H1 (cell line): ENCODE results near the gene ZNF37A. TPM values are rescaled to one million over a fixed set of nuclear protein-coding genes. Genes with fewer than 3 reads are reported as not detected.

Source experiments
- CTCF ChIA-PET: fragments of 300-600 bp; sonication (Branson Sonifier 250); formaldehyde crosslinking; loops from one replicate; lab custom pipeline; 2021; ENCODE audit not compliant: partially characterized antibody; lab: Charles Lee
- POLR2A ChIA-PET: fragments of 300-600 bp; sonication (Branson Sonifier 250); formaldehyde crosslinking; loops from one replicate; lab custom pipeline; 2021; ENCODE audit warnings: inconsistent platforms; ENCODE audit not compliant: partially characterized antibody; lab: Charles Lee
- DNase-seq, 2 experiments: peaks; one replicate each; pipeline versions ENCODE4 v3.0.0 to v3.0.0-alpha.2; 2010 to 2022; ENCODE audit warnings: low spot score in 2 of 2, low read depth in 1 of 2, mixed read lengths in 1 of 2
- FAIRE-seq: peaks from 2 replicates; lab custom pipeline; 2011; peaks lifted over from hg19 to GRCh38; lab: Jason Lieb, UNC
- H2AFZ ChIP-seq: 2 replicates; pipeline ENCODE4 v1.8.1; 2012; ENCODE audit warnings: low read length, inconsistent platforms
- H2AK5ac ChIP-seq: 2 replicates; pipeline ENCODE4 v1.6.1; 2013; ENCODE audit warnings: low read depth, low read length
- H2BK120ac ChIP-seq: replicated peaks from 2 replicates; pipeline ENCODE3; 2013; ENCODE audit warnings: low read depth, low read length, inconsistent platforms
- H2BK12ac ChIP-seq: 2 replicates; pipeline ENCODE4 v1.6.1; 2013; ENCODE audit warnings: low read depth, low read length
- H2BK15ac ChIP-seq: 2 replicates; pipeline ENCODE4 v1.6.1; 2013; ENCODE audit warnings: low read length
- H2BK20ac ChIP-seq: 2 replicates; pipeline ENCODE4 v1.6.1; 2013; ENCODE audit warnings: low read length
- H2BK5ac ChIP-seq: 2 replicates; pipeline ENCODE4 v1.6.1; 2013; ENCODE audit warnings: low read depth, low read length
- H3K14ac ChIP-seq: 2 replicates; pipeline ENCODE4 v1.6.1; 2013; ENCODE audit warnings: inconsistent platforms; ENCODE audit not compliant: insufficient read length
- H3K18ac ChIP-seq: 2 replicates; pipeline ENCODE4 v1.6.1; 2013; ENCODE audit warnings: low read length; ENCODE audit errors: extremely low read depth
- H3K23ac ChIP-seq: 2 replicates; pipeline ENCODE4 v1.6.1; 2013; ENCODE audit warnings: inconsistent platforms; ENCODE audit not compliant: insufficient read length
- H3K23me2 ChIP-seq: 2 replicates; pipeline ENCODE4 v1.6.1; 2013; ENCODE audit warnings: low read depth, low read length
- H3K27ac ChIP-seq: 2 replicates; pipeline ENCODE4 v1.6.1; 2011; ENCODE audit warnings: low read depth, low read length, inconsistent platforms
- H3K27me3 ChIP-seq, 4 experiments: replicated peaks in 1 of 4; 1 replicate in 1 of 4; 2 replicates in 3 of 4; pipeline versions ENCODE4 v1.6.1 to v1.8.1; 2011 to 2013; ENCODE audit warnings: low read length in 3 of 4, mild to moderate bottlenecking in 3 of 4, inconsistent platforms in 2 of 4, mixed read lengths in 2 of 4, moderate library complexity in 1 of 4; ENCODE audit not compliant: control insufficient read depth in 3 of 4, insufficient read depth in 3 of 4; ENCODE audit errors: extremely low read depth in 1 of 4
- H3K36me3 ChIP-seq, 4 experiments: 2 replicates each; pipeline versions ENCODE4 v1.6.1 to v1.8.1; 2011 to 2013; ENCODE audit warnings: mild to moderate bottlenecking in 4 of 4, low read length in 3 of 4, moderate library complexity in 2 of 4, control low read depth in 1 of 4, inconsistent platforms in 1 of 4; ENCODE audit not compliant: insufficient read depth in 4 of 4, control insufficient read depth in 2 of 4
- H3K4ac ChIP-seq: replicated peaks from 2 replicates; pipeline ENCODE3; 2013; ENCODE audit warnings: low read length, low read depth, mixed read lengths, inconsistent platforms; ENCODE audit not compliant: insufficient read length
- H3K4me1 ChIP-seq, 4 experiments: replicated peaks in 1 of 4; 1 replicate in 1 of 4; 2 replicates in 3 of 4; pipeline versions ENCODE4 v1.6.1 to v1.8.1; 2011 to 2013; ENCODE audit warnings: low read length in 3 of 4, inconsistent platforms in 2 of 4, mixed read lengths in 1 of 4; ENCODE audit not compliant: insufficient read depth in 4 of 4, control insufficient read depth in 3 of 4
- H3K4me2 ChIP-seq, 2 experiments: 2 replicates each; pipeline versions ENCODE4 v1.6.1 to v1.8.1; 2011 to 2013; ENCODE audit warnings: low read depth in 2 of 2, low read length in 2 of 2, control low read depth in 1 of 2, inconsistent platforms in 1 of 2, mild to moderate bottlenecking in 1 of 2; ENCODE audit not compliant: insufficient read depth in 1 of 2
- H3K4me3 ChIP-seq, 4 experiments: fragments of 200-600, 300-600 bp in 1 of 4; sonication (generic), shearing (Covaris generic), sonication (Bioruptor Twin) in 1 of 4; 2 replicates each; pipeline versions ENCODE4 v1.5.1 to v1.8.1; 2011 to 2016; ENCODE audit warnings: low read length in 4 of 4, low read depth in 3 of 4, control low read depth in 2 of 4, inconsistent platforms in 2 of 4, mild to moderate bottlenecking in 2 of 4, mixed read lengths in 1 of 4, moderate library complexity in 1 of 4; ENCODE audit not compliant: insufficient read depth in 2 of 4; ENCODE audit errors: extremely low read depth in 1 of 4
- H3K56ac ChIP-seq: replicated peaks from 2 replicates; pipeline ENCODE3; 2013; ENCODE audit warnings: low read depth, mild to moderate bottlenecking, mixed read lengths, low read length, inconsistent platforms; ENCODE audit not compliant: insufficient read length
- H3K79me1 ChIP-seq: 2 replicates; pipeline ENCODE4 v1.6.1; 2013; ENCODE audit warnings: low read depth, low read length, control low read depth
- H3K79me2 ChIP-seq, 2 experiments: 2 replicates each; pipeline versions ENCODE4 v1.6.1 to v1.8.1; 2012 to 2013; ENCODE audit warnings: low read length in 2 of 2, mild to moderate bottlenecking in 2 of 2, inconsistent platforms in 1 of 2; ENCODE audit not compliant: insufficient read depth in 2 of 2, control insufficient read depth in 1 of 2
- H3K9ac ChIP-seq, 4 experiments: replicated peaks in 1 of 4; 1 replicate in 1 of 4; 2 replicates in 3 of 4; pipeline versions ENCODE4 v1.6.1 to v1.8.1; 2011 to 2013; ENCODE audit warnings: low read depth in 3 of 4, low read length in 3 of 4, control low read depth in 2 of 4, mild to moderate bottlenecking in 2 of 4, moderate library complexity in 2 of 4, inconsistent platforms in 1 of 4; ENCODE audit errors: extremely low read depth in 1 of 4
- H3K9me3 ChIP-seq, 2 experiments: 2 replicates each; pipeline versions ENCODE4 v1.6.1 to v1.8.1; 2012 to 2013; ENCODE audit warnings: mild to moderate bottlenecking in 2 of 2, moderate library complexity in 2 of 2, control low read depth in 1 of 2, inconsistent platforms in 1 of 2, low read depth in 1 of 2, low read length in 1 of 2, mixed read lengths in 1 of 2; ENCODE audit not compliant: insufficient read depth in 2 of 2
- H4K20me1 ChIP-seq, 2 experiments: replicated peaks in 1 of 2; 2 replicates each; pipeline versions ENCODE3 to v1.8.1; 2011 to 2013; ENCODE audit warnings: inconsistent platforms in 2 of 2, low read length in 2 of 2, mild to moderate bottlenecking in 1 of 2; ENCODE audit not compliant: insufficient read depth in 2 of 2, control insufficient read depth in 1 of 2
- H4K5ac ChIP-seq: 2 replicates; pipeline ENCODE4 v1.6.1; 2013; ENCODE audit warnings: low read length, low read depth, mixed read lengths, inconsistent platforms; ENCODE audit not compliant: insufficient read length
- H4K8ac ChIP-seq: 2 replicates; pipeline ENCODE4 v1.8.0; 2013; ENCODE audit warnings: mild to moderate bottlenecking, moderate library complexity, low read length, inconsistent platforms; ENCODE audit not compliant: insufficient read depth; ENCODE audit errors: extremely low read depth
- H4K91ac ChIP-seq: replicated peaks from 2 replicates; pipeline ENCODE3; 2013; ENCODE audit warnings: low read length, mixed read lengths, inconsistent platforms; ENCODE audit not compliant: insufficient read length
- ATF2 ChIP-seq: IDR thresholded peaks from 2 replicates; pipeline ENCODE4 v1.6.1; 2012; ENCODE audit warnings: low read length, inconsistent platforms
- GTF2F1 ChIP-seq: IDR thresholded peaks from 2 replicates; pipeline ENCODE4 v1.6.1; 2012; ENCODE audit warnings: low read depth, low read length, improper control_type of control experiment, borderline replicate concordance
- JUND ChIP-seq: IDR thresholded peaks from 2 replicates; pipeline ENCODE4 v1.6.1; 2011; ENCODE audit warnings: mild to moderate bottlenecking, improper control_type of control experiment, low read length
- POLR2AphosphoS5 ChIP-seq: IDR thresholded peaks from 2 replicates; pipeline ENCODE4 v1.6.1; 2011; ENCODE audit warnings: low read depth, low read length
- RBBP5 ChIP-seq: IDR thresholded peaks from 2 replicates; pipeline ENCODE4 v1.7.1; 2012; ENCODE audit warnings: low read depth, mild to moderate bottlenecking, inconsistent platforms, low read length, moderate library complexity, borderline replicate concordance
- RFX5 ChIP-seq: IDR thresholded peaks from 2 replicates; pipeline ENCODE4 v1.6.1; 2011; ENCODE audit warnings: low read depth, low read length, improper control_type of control experiment, borderline replicate concordance
- TAF1 ChIP-seq: IDR thresholded peaks from 2 replicates; pipeline ENCODE4 v1.6.1; 2011; ENCODE audit warnings: mild to moderate bottlenecking, low read depth, low read length
- ZNF274 ChIP-seq: IDR thresholded peaks from 2 replicates; pipeline ENCODE4 v1.7.0; 2012; ENCODE audit warnings: low read length, borderline replicate concordance; ENCODE audit errors: extremely low read depth
- WGBS, 2 experiments: shearing (Covaris generic) in 1 of 2; methylation state at CpG; one replicate each; pipeline versions ENCODE4 v1.1.6 to v1.1.7; 2013 to 2015; ENCODE audit warnings: low lambda C conversion rate in 2 of 2, mixed read lengths in 2 of 2, inconsistent platforms in 1 of 2, low coverage in 1 of 2, missing lambda C conversion rate in 1 of 2; ENCODE audit not compliant: insufficient replicate concordance in 2 of 2, insufficient coverage in 1 of 2, insufficient read length in 1 of 2; ENCODE audit errors: extremely low coverage in 1 of 2, missing lambda C conversion rate in 1 of 2; 5-methylcytosine and 5-hydroxymethylcytosine counted together
- polyA plus RNA-seq, 7 experiments: library from polyadenylated mRNA; depleted of rRNA in 3 of 7; stranded (reverse) in 5 of 7; unstranded in 2 of 7; fragments of >200 nt in 5 of 7; fragments of 200-250 nt in 2 of 7; gene quantifications; 1 replicate in 5 of 7; 2 replicates in 1 of 7; 4 replicates in 1 of 7; pipeline versions ENCODE4 v1.2.1 to v1.2.3, GENCODE V29; 2011 to 2013; ENCODE audit warnings: missing spikeins in 2 of 7, mixed read lengths in 2 of 7
- total RNA-seq: library from RNA; stranded (reverse); fragmentation: NEBNext Ultra II Directional; extraction: Animal tissue kit (Norgen Biotek cat#: 25700); gene quantifications from 2 replicates; pipeline ENCODE4 v1.2.1, GENCODE V29; 2021

ZNF37A gene
- total and polyA plus RNA-seq, 2 of the 8 experiments (the other 6 are each of a cell fraction or from before 2014, with no cell fraction given), result 0.97 to 12.7 TPM

- H2BK120ac ChIP-seq, result no peak overlapping the region
- peaks cover 33 to 41% of the 10 kb centered on the region in 2 experiments for H3K9me3 ChIP-seq
- H3K27ac ChIP-seq, result no peak overlapping the region
- 84% methylated on average over 2 of the region's 2 CpGs; no CpG with 5 or more reads in 1 of the 2 experiments for WGBS, 2 experiments
- no peaks in the 10 kb centered on the region; the same call in 1 of the 2 replicates for H3K23me2 ChIP-seq
- H4K91ac ChIP-seq, result no peak overlapping the region
- H3K4me2 ChIP-seq, result no peak overlapping the region
- no peak overlapping the region for H2AFZ ChIP-seq
- DNase-seq (no peak), FAIRE-seq (no peak)
- no peaks in the 10 kb centered on the region for H3K27me3 ChIP-seq
- H3K9ac ChIP-seq, result no peak overlapping the region
- H2BK12ac ChIP-seq, result no peak overlapping the region
- no peak overlapping the region for H3K4me3 ChIP-seq
- H4K20me1 ChIP-seq, result no peaks in the 10 kb centered on the region
- H3K4me1 ChIP-seq, result no peaks in the 10 kb centered on the region
- TF ChIP-seq TAF1 (no peak), POLR2AphosphoS5 (no peak), JUND (no peak), RFX5 (no peak), RBBP5 (no peak), GTF2F1 (no peak), ATF2 (no peak), ZNF274 (no peak)
- H2BK15ac ChIP-seq, result no peak overlapping the region
- no peak overlapping the region for H2BK20ac ChIP-seq
- no peak overlapping the region for H2AK5ac ChIP-seq
- H4K5ac ChIP-seq, result no peak overlapping the region
- POLR2A ChIA-PET, result no interaction called here
- H3K4ac ChIP-seq, result no peak overlapping the region
- no peaks in the 10 kb centered on the region for H3K79me2 ChIP-seq
- no peak overlapping the region for H3K14ac ChIP-seq
- no peak overlapping the region for H4K8ac ChIP-seq
- CTCF ChIA-PET, result interaction anchor here (0.6 to 0.7 kb wide), 2 partner anchors 56 to 135 kb away, joined by 3 to 4 read pairs; partner anchors contain the start of gene ZNF25
- peaks cover 0 to 13% (median 0%) of the 10 kb centered on the region in 4 experiments; a peak in 3 of 8 replicates for H3K36me3 ChIP-seq
- no peak overlapping the region for H3K18ac ChIP-seq
- no peak overlapping the region for H3K56ac ChIP-seq
- no peak overlapping the region for H3K23ac ChIP-seq
- H3K79me1 ChIP-seq, result no peaks in the 10 kb centered on the region
- H2BK5ac ChIP-seq, result no peak overlapping the region
Measured at GRCh38 chr10:38112159-38112558, 18.0 kb downstream of the ZNF37A start.
